DMS79 (cell line): Measurements from ENCODE around the gene ZNF775.

Experiments used
- DNase-seq: peaks from one replicate; lab custom pipeline; 2025; lab: John Stamatoyannopoulos, UW

Gene ZNF775

GRCh38 chr7:150346922-150347321 lies 32.2 kb upstream of the ZNF775 start:
- DNase-seq = no peak

GRCh38 chr7:150351587-150352194 lies 27.4 kb upstream of the ZNF775 start:
- DNase-seq = no peak

GRCh38 chr7:150355666-150356059 lies 23.5 kb upstream of the ZNF775 start:
- DNase-seq = no peak

- no peak for DNase-seq
Observed at GRCh38 chr7:150356265-150356897, 22.7 kb upstream of the ZNF775 start.

- no peak for DNase-seq
Observed at GRCh38 chr7:150357270-150357669, 21.9 kb upstream of the ZNF775 start.

GRCh38 chr7:150357771-150358427 lies 21.2 kb upstream of the ZNF775 start:
- no peak for DNase-seq

- DNase-seq = no peak
Observed at GRCh38 chr7:150358433-150358832, 20.7 kb upstream of the ZNF775 start.

- no peak for DNase-seq
Observed at GRCh38 chr7:150358988-150359621, 20.0 kb upstream of the ZNF775 start.

GRCh38 chr7:150359622-150360362 lies 19.3 kb upstream of the ZNF775 start:
- no peak for DNase-seq

GRCh38 chr7:150360363-150361058 lies 18.6 kb upstream of the ZNF775 start:
- no peak for DNase-seq

- DNase-seq = no peak
Observed at GRCh38 chr7:150361402-150361801, 17.7 kb upstream of the ZNF775 start.

GRCh38 chr7:150361807-150362621 lies 17.1 kb upstream of the ZNF775 start:
- DNase-seq = no peak

GRCh38 chr7:150363370-150363769 lies 15.8 kb upstream of the ZNF775 start:
- DNase-seq = no peak

GRCh38 chr7:150363872-150364271 lies 15.3 kb upstream of the ZNF775 start:
- no peak for DNase-seq

- no peak for DNase-seq
Observed at GRCh38 chr7:150365194-150365593, 13.9 kb upstream of the ZNF775 start.

- DNase-seq = no peak
Observed at GRCh38 chr7:150365673-150366398, 13.3 kb upstream of the ZNF775 start.

- no peak for DNase-seq
Observed at GRCh38 chr7:150367677-150368095, 11.4 kb upstream of the ZNF775 start.

GRCh38 chr7:150368096-150368883 lies 10.8 kb upstream of the ZNF775 start, which contains the start of gene REPIN1:
TSS of gene REPIN1 (plus strand) at chr7:150368822. CDS start at chr7:150369712, 890 bp downstream.
- DNase-seq = peak; percentile 76
